Activated naive CD8-positive, alpha-beta T cell treated with anti-CD3 and anti-CD28 coated beads, Interleukin-2, amount 10 ng/mL, durations not matched to agents 7 days and 5 days (primary cell): ENCODE measurements around the gene CDCA4. TPM values are rescaled to one million over a fixed set of nuclear protein-coding genes. Genes with fewer than 3 reads are reported as not detected.

Experiments used
- ATAC-seq: fragments of 150-1000 bp; cut with Tn5 transposase; one replicate; pipeline ENCODE4 v1.10.0; 2021; ENCODE audit warnings: low read depth, moderate library complexity
- POLR2A ChIA-PET: fragments of 350-600 bp; sonication (Branson Sonifier 250); formaldehyde crosslinking; loops from one replicate; lab custom pipeline; 2021; ENCODE audit warnings: antibody characterized with exemption; lab: Charles Lee
- DNase-seq: peaks from one replicate; pipeline ENCODE4 v3.0.0; 2021
- H3K27ac Mint-ChIP-seq: one replicate; pipeline ENCODE4 v1.8.0; 2022; ENCODE audit warnings: mild to moderate bottlenecking, mixed read lengths
- H3K27me3 Mint-ChIP-seq: one replicate; pipeline ENCODE4 v1.8.0; 2022; ENCODE audit warnings: mild to moderate bottlenecking, moderate library complexity, mixed read lengths
- H3K36me3 Mint-ChIP-seq: one replicate; pipeline ENCODE4 v1.8.0; 2021; ENCODE audit warnings: mild to moderate bottlenecking, mixed read lengths
- H3K4me1 Mint-ChIP-seq: one replicate; pipeline ENCODE4 v1.8.0; 2021; ENCODE audit warnings: mixed read lengths
- H3K4me3 Mint-ChIP-seq: one replicate; pipeline ENCODE4 v1.8.0; 2022; ENCODE audit warnings: mild to moderate bottlenecking, moderate library complexity, mixed read lengths
- H3K9me3 Mint-ChIP-seq: one replicate; pipeline ENCODE4 v1.8.0; 2021; ENCODE audit warnings: mixed read lengths
- total RNA-seq, 2 experiments: library from RNA; stranded (reverse); gene quantifications; one replicate each; pipeline ENCODE4 v1.2.3, GENCODE V29; 2021

Gene CDCA4
- total RNA-seq, 2 experiments from 2014 or later, result 51.7 to 53.3 TPM

DNA sequence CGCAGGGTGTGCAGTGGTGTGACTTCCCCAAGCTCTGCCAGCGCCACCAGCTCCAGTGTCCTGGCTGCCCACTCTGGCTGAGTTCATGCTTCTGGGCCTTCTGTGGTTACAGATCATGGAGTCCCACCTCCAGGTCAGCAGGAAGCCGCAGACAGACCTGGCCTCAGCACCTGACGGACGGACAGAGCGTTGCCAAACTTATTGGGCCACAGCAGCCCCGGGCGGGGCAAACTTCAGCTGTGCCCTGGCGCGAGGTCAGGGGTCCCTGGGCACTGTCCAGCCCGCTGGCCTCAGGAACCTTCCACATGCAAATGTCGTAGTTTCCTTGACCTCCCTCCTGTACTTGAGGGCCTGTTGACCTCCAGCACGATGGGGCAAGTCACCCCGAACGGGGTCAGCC lies 33.1 kb upstream of the CDCA4 start:
- H3K9me3 Mint-ChIP-seq, result no peaks in the 10 kb centered on the region
- peaks cover 3% of the 10 kb centered on the region for H3K4me1 Mint-ChIP-seq
- H3K27ac Mint-ChIP-seq, result no peak overlapping the region
- POLR2A ChIA-PET, result interaction anchor here (0.8 to 1.5 kb wide), 2 partner anchors 33 kb away, joined by 3 to 4 read pairs; partner anchors contain the start of gene CDCA4
- H3K36me3 Mint-ChIP-seq, result peaks cover 28% of the 10 kb centered on the region
- ATAC-seq (no peak), DNase-seq (no peak)
- H3K27me3 Mint-ChIP-seq, result no peaks in the 10 kb centered on the region
- H3K4me3 Mint-ChIP-seq, result no peak overlapping the region

DNA sequence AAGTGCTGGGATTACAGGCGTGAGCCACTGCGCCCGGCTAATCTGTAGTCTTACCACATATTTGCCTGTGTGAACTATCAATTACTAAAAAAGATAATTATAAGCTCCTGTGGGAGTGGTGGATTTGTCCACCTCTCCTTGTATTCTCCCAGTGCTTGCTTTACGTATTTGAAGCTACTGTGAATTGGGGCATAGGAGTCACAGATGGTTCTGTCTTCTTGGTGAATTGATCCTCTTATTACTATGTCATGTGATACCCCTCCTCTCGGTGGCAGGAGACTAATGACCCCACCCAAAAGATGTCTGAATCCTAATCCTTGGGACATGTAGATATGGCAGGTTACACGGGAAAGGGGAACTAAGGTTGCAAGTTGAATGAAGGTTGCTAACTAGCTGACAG lies 32.5 kb upstream of the CDCA4 start:
- ATAC-seq (no peak), DNase-seq (no peak)
- H3K9me3 Mint-ChIP-seq, result no peaks in the 10 kb centered on the region
- no peaks in the 10 kb centered on the region for H3K27me3 Mint-ChIP-seq
- POLR2A ChIA-PET, result interaction anchor here (0.8 to 1.5 kb wide), 2 partner anchors 33 to 34 kb away, joined by 3 to 4 read pairs; partner anchors contain the start of gene CDCA4
- H3K4me1 Mint-ChIP-seq, result peaks cover 3% of the 10 kb centered on the region
- H3K4me3 Mint-ChIP-seq, result no peak overlapping the region
- H3K27ac Mint-ChIP-seq, result no peak overlapping the region
- peaks cover 28% of the 10 kb centered on the region for H3K36me3 Mint-ChIP-seq

GRCh38 chr14:105052110-105052458 lies 31.2 kb upstream of the CDCA4 start:
- Mint-ChIP-seq H3K4me3 (no peak overlapping the region), H3K27me3 (no peaks in the 10 kb centered on the region), H3K36me3 (peaks cover 28% of the 10 kb centered on the region), H3K9me3 (no peaks in the 10 kb centered on the region), H3K4me1 (peaks cover 6% of the 10 kb centered on the region), H3K27ac (no peak overlapping the region)
- POLR2A ChIA-PET, result no interaction called here
- ATAC-seq (no peak), DNase-seq (no peak)

GRCh38 chr14:105051182-105052109 lies 30.6 kb upstream of the CDCA4 start:
- Mint-ChIP-seq H3K4me3 (no peak overlapping the region), H3K27ac (no peak overlapping the region), H3K9me3 (no peaks in the 10 kb centered on the region), H3K4me1 (peaks cover 6% of the 10 kb centered on the region), H3K36me3 (peaks cover 26% of the 10 kb centered on the region), H3K27me3 (no peaks in the 10 kb centered on the region)
- ATAC-seq (no peak), DNase-seq (no peak)
- POLR2A ChIA-PET, result no interaction called here

DNA sequence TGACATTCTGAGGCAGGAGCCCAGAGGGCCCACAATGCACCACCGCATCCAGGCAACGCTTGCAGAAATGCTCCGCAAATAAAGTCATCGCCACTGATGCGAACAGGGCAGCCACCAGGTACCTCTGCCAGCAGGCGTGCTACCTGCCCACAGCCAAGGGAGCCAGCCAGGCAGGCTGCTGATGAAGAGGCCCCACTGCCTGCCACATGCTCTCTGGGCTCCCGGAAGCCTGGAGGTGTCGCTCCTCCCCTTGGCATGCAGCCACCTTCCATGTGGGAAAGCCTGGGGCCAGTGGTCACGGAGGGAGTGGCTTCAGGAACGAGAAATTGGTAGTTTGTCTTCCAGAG lies 29.6 kb upstream of the CDCA4 start:
- Mint-ChIP-seq H3K27ac (no peak overlapping the region), H3K36me3 (peaks cover 26% of the 10 kb centered on the region), H3K9me3 (no peaks in the 10 kb centered on the region), H3K4me3 (no peak overlapping the region), H3K4me1 (peaks cover 11% of the 10 kb centered on the region), H3K27me3 (no peaks in the 10 kb centered on the region)
- ATAC-seq (no peak), DNase-seq (no peak)
- POLR2A ChIA-PET, result no interaction called here

DNA sequence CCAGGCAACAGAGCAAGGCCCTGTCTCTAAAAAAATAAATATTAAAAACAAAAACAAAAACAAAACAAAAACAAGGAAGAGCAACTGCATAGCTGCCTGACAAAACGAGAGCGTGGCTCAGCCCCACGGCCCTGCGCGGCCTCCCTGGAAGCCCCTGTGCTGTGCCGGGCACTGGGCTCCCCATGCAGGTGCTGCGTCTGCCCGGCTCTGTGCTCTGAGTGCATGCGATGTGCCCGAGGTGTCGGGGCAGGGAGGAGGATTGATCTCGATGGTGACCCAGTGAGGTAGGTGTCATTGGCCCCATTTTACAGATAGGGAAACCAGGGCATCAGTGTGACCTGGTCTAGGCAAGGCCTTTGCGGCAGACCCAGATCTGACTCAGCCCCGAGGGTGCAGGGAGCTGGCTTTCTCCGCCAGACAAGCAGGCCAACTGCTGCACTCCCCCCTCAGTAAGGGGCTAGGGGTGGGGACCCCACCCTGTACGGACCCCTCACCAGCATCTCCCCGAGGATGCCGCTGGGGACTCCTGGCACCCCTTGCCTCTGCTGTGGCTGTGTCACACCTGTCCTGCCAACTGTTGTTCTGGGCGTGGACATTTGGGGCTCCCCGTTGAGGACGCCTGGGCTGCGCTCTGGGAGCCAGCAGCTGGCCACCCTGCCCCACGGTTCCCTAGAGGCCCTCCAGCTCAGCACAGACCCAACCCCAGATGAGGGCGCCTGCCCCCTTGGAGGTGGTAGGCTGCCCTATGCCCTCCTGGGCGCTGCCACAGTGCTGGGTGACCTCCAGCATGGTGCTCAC lies 29.1 kb upstream of the CDCA4 start:
- DNase-seq, result no peak
- no peak for ATAC-seq
- no peak overlapping the region for H3K4me3 Mint-ChIP-seq
- peaks cover 12% of the 10 kb centered on the region for H3K4me1 Mint-ChIP-seq
- H3K9me3 Mint-ChIP-seq, result no peaks in the 10 kb centered on the region
- POLR2A ChIA-PET, result interaction anchor here (0.7 kb wide), 1 partner anchor 11 kb away, joined by 3 read pairs; no protein-coding TSS in a partner anchor
- H3K36me3 Mint-ChIP-seq, result peaks cover 20% of the 10 kb centered on the region
- H3K27ac Mint-ChIP-seq, result no peak overlapping the region
- peaks cover under 1% of the 10 kb centered on the region for H3K27me3 Mint-ChIP-seq

- DNase-seq, result no peak
- Mint-ChIP-seq H3K27me3 (peaks cover 5% of the 10 kb centered on the region), H3K9me3 (no peaks in the 10 kb centered on the region), H3K36me3 (peaks cover 11% of the 10 kb centered on the region), H3K4me1 (peaks cover 14% of the 10 kb centered on the region), H3K4me3 (no peak overlapping the region), H3K27ac (no peak overlapping the region)
- ATAC-seq, result no peak
- POLR2A ChIA-PET, result interaction anchor here (0.6 to 4.5 kb wide), 6 partner anchors 14 to 234 kb away, joined by 3 to 24 read pairs (median 7); partner anchors contain the start of genes CDCA4, CLBA1 and GPR132
Observed at GRCh38 chr14:105047283-105048016, 26.6 kb upstream of the CDCA4 start.

GRCh38 chr14:105046891-105047282 lies 26.0 kb upstream of the CDCA4 start:
- peaks cover 14% of the 10 kb centered on the region for H3K4me1 Mint-ChIP-seq
- H3K36me3 Mint-ChIP-seq, result peaks cover 11% of the 10 kb centered on the region
- H3K27ac Mint-ChIP-seq, result no peak overlapping the region
- no peak overlapping the region for H3K4me3 Mint-ChIP-seq
- no peaks in the 10 kb centered on the region for H3K9me3 Mint-ChIP-seq
- POLR2A ChIA-PET, result interaction anchor here (0.7 to 4.5 kb wide), 5 partner anchors 13 to 268 kb away, joined by 3 to 24 read pairs (median 10); partner anchors contain the start of genes CDCA4 and CLBA1
- ATAC-seq (no peak), DNase-seq (no peak)
- peaks cover 5% of the 10 kb centered on the region for H3K27me3 Mint-ChIP-seq

GRCh38 chr14:105045710-105046326 lies 24.9 kb upstream of the CDCA4 start:
- Mint-ChIP-seq H3K27me3 (peaks cover 5% of the 10 kb centered on the region), H3K4me3 (peak overlapping the region; percentile 25), H3K36me3 (no peaks in the 10 kb centered on the region), H3K27ac (peak overlapping the region; percentile 15), H3K4me1 (peaks cover 14% of the 10 kb centered on the region), H3K9me3 (no peaks in the 10 kb centered on the region)
- peak; percentile 97 for DNase-seq
- peak; percentile 85 for ATAC-seq
- POLR2A ChIA-PET, result interaction anchor here (0.7 to 4.5 kb wide), 10 partner anchors 12 to 1256 kb away, joined by 3 to 24 read pairs (median 4); partner anchors contain the start of genes CDCA4, CLBA1 and GPR132

GRCh38 chr14:105043641-105044040 lies 22.8 kb upstream of the CDCA4 start:
- peaks cover 14% of the 10 kb centered on the region for H3K4me1 Mint-ChIP-seq
- POLR2A ChIA-PET, result interaction anchor here (4.5 kb wide), 1 partner anchor 24 kb away, joined by 24 read pairs; the partner anchor contains the start of gene CDCA4

DNA sequence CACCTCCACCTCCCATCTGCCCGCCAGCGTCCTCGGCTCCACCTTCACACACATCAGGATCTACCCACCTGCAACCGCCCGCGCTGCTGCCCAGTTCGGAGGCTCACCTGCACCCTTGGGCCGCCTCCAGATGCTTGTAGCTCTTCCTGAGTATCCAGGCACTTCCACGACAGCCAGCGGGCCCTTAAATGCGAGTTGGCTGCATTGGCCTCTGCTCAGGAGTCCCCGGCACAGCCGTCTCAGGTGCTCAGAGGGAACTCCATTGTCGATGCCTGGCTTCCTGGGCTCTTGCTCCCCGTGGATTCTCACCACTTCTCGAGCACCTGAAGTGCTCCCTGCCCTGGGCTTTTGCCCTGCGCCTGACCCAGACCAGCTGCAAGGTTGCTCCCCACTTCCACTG lies 21.9 kb upstream of the CDCA4 start:
- Mint-ChIP-seq H3K36me3 (no peaks in the 10 kb centered on the region), H3K4me3 (no peak overlapping the region), H3K27me3 (peaks cover 5% of the 10 kb centered on the region), H3K9me3 (no peaks in the 10 kb centered on the region), H3K4me1 (peaks cover 12% of the 10 kb centered on the region), H3K27ac (no peak overlapping the region)
- DNase-seq (no peak), ATAC-seq (no peak)
- POLR2A ChIA-PET, result interaction anchor here (1.3 kb wide), 1 partner anchor 22 kb away, joined by 3 read pairs; the partner anchor contains the start of gene GPR132

More at GRCh38 chr14:105043641-105044040, 22.8 kb upstream of the CDCA4 start:
- no peaks in the 10 kb centered on the region for H3K9me3 Mint-ChIP-seq
- peaks cover 5% of the 10 kb centered on the region for H3K27me3 Mint-ChIP-seq
- no peak for ATAC-seq
- H3K27ac Mint-ChIP-seq, result no peak overlapping the region
- DNase-seq, result no peak
- H3K4me3 Mint-ChIP-seq, result no peak overlapping the region
- H3K36me3 Mint-ChIP-seq, result no peaks in the 10 kb centered on the region
